ENCODE data around the gene RET. TPM values are rescaled to one million over a fixed set of nuclear protein-coding genes. Genes with fewer than 3 reads are reported as not detected.
A peak's percentile ranks its signal among the peaks of the same experiment; 100 is the strongest.

Gene RET
- polyA plus RNA-seq, 3 donors: 0.08 to 0.39 (median 0.14) TPM

DNA sequence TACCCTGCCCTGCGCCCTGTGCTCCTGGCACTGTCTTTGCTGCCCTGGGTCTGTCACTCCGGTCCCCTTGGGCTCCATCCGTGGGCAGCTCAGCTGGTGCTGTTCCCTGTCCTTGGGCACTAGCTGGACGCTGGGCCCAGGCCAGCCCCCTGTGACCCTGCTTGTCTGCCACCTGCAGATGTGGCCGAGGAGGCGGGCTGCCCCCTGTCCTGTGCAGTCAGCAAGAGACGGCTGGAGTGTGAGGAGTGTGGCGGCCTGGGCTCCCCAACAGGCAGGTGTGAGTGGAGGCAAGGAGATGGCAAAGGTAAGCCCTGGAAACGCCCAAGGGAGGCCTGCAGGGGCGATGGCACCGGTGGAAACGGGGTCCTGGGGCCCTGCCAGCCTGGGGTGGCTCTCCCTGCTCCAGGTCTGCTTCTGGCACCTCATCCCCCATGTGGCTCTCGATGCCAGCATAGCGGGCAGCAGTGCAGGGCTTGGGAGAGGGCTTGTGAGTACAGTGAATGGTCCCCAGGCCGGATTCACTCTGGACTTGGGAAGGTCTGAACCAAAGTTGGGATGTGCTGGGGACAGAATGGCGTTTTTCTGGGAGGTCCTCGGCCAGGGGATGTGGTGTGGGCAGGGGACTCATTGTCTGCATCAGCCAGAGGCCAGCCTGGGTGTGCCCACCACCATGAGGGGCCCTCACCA, 35.2 kb downstream of the RET start:
- no peak overlapping the region for H3K9ac ChIP-seq (ENCODE audit: insufficient read depth, low read length, poor library complexity, severe bottlenecking)
- Mint-ChIP-seq H3K4me1 (peaks cover 21% of the 10 kb centered on the region), H3K4me3 (no peak overlapping the region), H3K9me3 (peaks cover 0 to 2% (median 0%) of the 10 kb centered on the region in 7 donors), H3K36me3 (no peaks in the 10 kb centered on the region), H3K27ac (no peak overlapping the region), H3K27me3 (ENCODE audit: low read depth in 3 of 3) (peaks cover under 1 to 2% (median 2%) of the 10 kb centered on the region in 3 donors)
- no peaks in the 10 kb centered on the region for H3K36me3 ChIP-seq (replicated peaks in 1 of 2; ENCODE audit: control insufficient read depth in 1 of 2, insufficient read depth in 2 of 2, low read length in 2 of 2)
- no peaks in the 10 kb centered on the region for H3K9me3 ChIP-seq (replicated peaks in 1 of 2; ENCODE audit: control insufficient read depth in 1 of 2, insufficient read depth in 1 of 2, low read length in 2 of 2)
- no peak overlapping the region for H2AFZ ChIP-seq (ENCODE audit: insufficient read depth, low read depth, low read length, poor library complexity, severe bottlenecking)
- intact Hi-C loops (cut with micrococcal nuclease): no loop called here
- no peaks in the 10 kb centered on the region for H3K79me2 ChIP-seq (ENCODE audit: insufficient read depth, low read length)
- TF ChIP-seq, protein P1, sequence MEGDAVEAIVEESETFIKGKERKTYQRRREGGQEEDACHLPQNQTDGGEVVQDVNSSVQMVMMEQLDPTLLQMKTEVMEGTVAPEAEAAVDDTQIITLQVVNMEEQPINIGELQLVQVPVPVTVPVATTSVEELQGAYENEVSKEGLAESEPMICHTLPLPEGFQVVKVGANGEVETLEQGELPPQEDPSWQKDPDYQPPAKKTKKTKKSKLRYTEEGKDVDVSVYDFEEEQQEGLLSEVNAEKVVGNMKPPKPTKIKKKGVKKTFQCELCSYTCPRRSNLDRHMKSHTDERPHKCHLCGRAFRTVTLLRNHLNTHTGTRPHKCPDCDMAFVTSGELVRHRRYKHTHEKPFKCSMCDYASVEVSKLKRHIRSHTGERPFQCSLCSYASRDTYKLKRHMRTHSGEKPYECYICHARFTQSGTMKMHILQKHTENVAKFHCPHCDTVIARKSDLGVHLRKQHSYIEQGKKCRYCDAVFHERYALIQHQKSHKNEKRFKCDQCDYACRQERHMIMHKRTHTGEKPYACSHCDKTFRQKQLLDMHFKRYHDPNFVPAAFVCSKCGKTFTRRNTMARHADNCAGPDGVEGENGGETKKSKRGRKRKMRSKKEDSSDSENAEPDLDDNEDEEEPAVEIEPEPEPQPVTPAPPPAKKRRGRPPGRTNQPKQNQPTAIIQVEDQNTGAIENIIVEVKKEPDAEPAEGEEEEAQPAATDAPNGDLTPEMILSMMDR (IDR thresholded peaks at IDR 0.05): no peak
- no peak overlapping the region for H3K4me2 ChIP-seq (replicated peaks; ENCODE audit: extremely low read depth, low read length, poor library complexity, severe bottlenecking)
- no peak overlapping the region for H3K27ac ChIP-seq (ENCODE audit: low read depth in 1 of 2, low read length in 2 of 2)
- H3K4me1 ChIP-seq (ENCODE audit: control insufficient read depth in 1 of 2, insufficient read depth in 2 of 2, low read length in 2 of 2): peaks cover 6 to 25% of the 10 kb centered on the region in 2 donors
- H3K27me3 ChIP-seq (ENCODE audit: control insufficient read depth in 2 of 2, insufficient read depth in 2 of 2, low read length in 2 of 2): no peaks in the 10 kb centered on the region
- H4K20me1 ChIP-seq (ENCODE audit: insufficient read depth, low read length): no peaks in the 10 kb centered on the region
- no peak for DNase-seq
- WGBS (ENCODE audit: insufficient coverage): 97% methylated on average over 15 of the region's 17 CpGs
- H3K4me3 ChIP-seq (replicated peaks in 1 of 3; ENCODE audit: low read depth in 2 of 3, low read length in 3 of 3): no peak overlapping the region

DNA sequence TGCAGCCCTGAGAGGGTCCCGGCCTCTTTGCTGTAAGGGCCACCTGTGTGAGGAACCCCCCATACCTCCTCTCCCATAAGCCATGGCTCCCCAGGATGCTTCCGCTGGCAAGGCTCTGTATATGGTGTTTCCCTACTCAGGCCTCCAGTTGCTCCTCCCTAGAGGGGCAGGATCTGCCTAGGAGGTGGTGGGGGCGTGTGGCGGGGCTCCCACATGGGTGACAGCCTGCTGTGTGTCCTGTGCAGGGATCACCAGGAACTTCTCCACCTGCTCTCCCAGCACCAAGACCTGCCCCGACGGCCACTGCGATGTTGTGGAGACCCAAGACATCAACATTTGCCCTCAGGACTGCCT, 35.7 kb downstream of the RET start:
- intact Hi-C loops (cut with micrococcal nuclease): no loop called here
- H3K9me3 Mint-ChIP-seq: peaks cover 0 to 2% (median 0%) of the 10 kb centered on the region in 7 donors
- no peaks in the 10 kb centered on the region for H3K36me3 Mint-ChIP-seq
- Histone ChIP-seq H4K20me1 (ENCODE audit: insufficient read depth, low read length) (no peaks in the 10 kb centered on the region), H3K4me1 (ENCODE audit: control insufficient read depth in 1 of 2, insufficient read depth in 2 of 2, low read length in 2 of 2) (peaks cover 6 to 25% of the 10 kb centered on the region in 2 donors), H3K9me3 (replicated peaks in 1 of 2; ENCODE audit: control insufficient read depth in 1 of 2, insufficient read depth in 1 of 2, low read length in 2 of 2) (no peaks in the 10 kb centered on the region), H2AFZ (ENCODE audit: insufficient read depth, low read depth, low read length, poor library complexity, severe bottlenecking) (no peak overlapping the region), H3K4me3 (replicated peaks in 1 of 3; ENCODE audit: low read depth in 2 of 3, low read length in 3 of 3) (no peak overlapping the region), H3K4me2 (replicated peaks; ENCODE audit: extremely low read depth, low read length, poor library complexity, severe bottlenecking) (no peak overlapping the region), H3K36me3 (replicated peaks in 1 of 2; ENCODE audit: control insufficient read depth in 1 of 2, insufficient read depth in 2 of 2, low read length in 2 of 2) (no peaks in the 10 kb centered on the region), H3K9ac (ENCODE audit: insufficient read depth, low read length, poor library complexity, severe bottlenecking) (no peak overlapping the region), H3K79me2 (ENCODE audit: insufficient read depth, low read length) (no peaks in the 10 kb centered on the region), H3K27me3 (ENCODE audit: control insufficient read depth in 2 of 2, insufficient read depth in 2 of 2, low read length in 2 of 2) (no peaks in the 10 kb centered on the region), H3K27ac (ENCODE audit: low read depth in 1 of 2, low read length in 2 of 2) (no peak overlapping the region)
- H3K27ac Mint-ChIP-seq: peak overlapping the region in 1 of 7 donors; percentile 19
- whole genome bisulfite sequencing (ENCODE audit: insufficient coverage): 100% methylated on average over 1 of the region's 7 CpGs
- H3K4me1 Mint-ChIP-seq: peaks cover 20% of the 10 kb centered on the region
- no peak for DNase-seq
- H3K4me3 Mint-ChIP-seq: no peak overlapping the region
- TF ChIP-seq, protein P1 (IDR thresholded peaks at IDR 0.05): no peak
- peaks cover 0 to 2% (median 2%) of the 10 kb centered on the region in 3 donors for H3K27me3 Mint-ChIP-seq (ENCODE audit: low read depth in 3 of 3)

Measured in CD14-positive monocyte (primary cell).